Endodermal cell (in vitro differentiated cells): ENCODE measurements around the gene PHOSPHO1. TPM values are rescaled to one million over a fixed set of nuclear protein-coding genes. Genes with fewer than 3 reads are reported as not detected.
"Not testable (repeated sequence)": the region's sequence is repeated elsewhere in the genome, so short reads cannot be mapped to it uniquely, and the experiment has no call there.

ENCODE experiments used
- DNase-seq: peaks from one replicate; pipeline ENCODE4 v3.0.0-alpha.2; 2017
- H3K27ac ChIP-seq: 2 replicates; pipeline ENCODE4 v1.5.1; 2013; ENCODE audit warnings: mild to moderate bottlenecking, low read depth, low read length, moderate library complexity
- H3K27me3 ChIP-seq: 2 replicates; pipeline ENCODE4 v1.6.1; 2013; ENCODE audit warnings: mild to moderate bottlenecking, low read length, moderate library complexity; ENCODE audit not compliant: insufficient read depth, control insufficient read depth, poor library complexity, severe bottlenecking
- H3K36me3 ChIP-seq: 2 replicates; pipeline ENCODE4 v1.7.0; 2013; ENCODE audit warnings: mild to moderate bottlenecking, low read length, moderate library complexity; ENCODE audit not compliant: control insufficient read depth, insufficient read depth
- H3K4me1 ChIP-seq: one replicate; pipeline ENCODE4 v1.7.0; 2013; ENCODE audit warnings: low read length; ENCODE audit not compliant: control insufficient read depth, insufficient read depth
- H3K4me3 ChIP-seq: 2 replicates; pipeline ENCODE4 v1.5.1; 2013; ENCODE audit warnings: mild to moderate bottlenecking, low read length, moderate library complexity
- H3K9ac ChIP-seq: 2 replicates; pipeline ENCODE4 v1.6.1; 2013; ENCODE audit warnings: mild to moderate bottlenecking, low read length, moderate library complexity; ENCODE audit not compliant: poor library complexity, severe bottlenecking; ENCODE audit errors: extremely low read depth
- H3K9me3 ChIP-seq: 2 replicates; pipeline ENCODE4 v1.6.1; 2013; ENCODE audit warnings: mild to moderate bottlenecking, low read length, moderate library complexity; ENCODE audit not compliant: control insufficient read depth
- H3K27ac Mint-ChIP-seq: 2 replicates; pipeline ENCODE4 v1.8.0; 2020; ENCODE audit warnings: mixed read lengths
- H3K27me3 Mint-ChIP-seq: 2 replicates; pipeline ENCODE4 v1.8.0; 2021; ENCODE audit warnings: mild to moderate bottlenecking, mixed read lengths; ENCODE audit not compliant: insufficient read depth
- H3K36me3 Mint-ChIP-seq: 2 replicates; pipeline ENCODE4 v1.8.0; 2020; ENCODE audit warnings: low read depth, mixed read lengths
- H3K4me1 Mint-ChIP-seq: 2 replicates; pipeline ENCODE4 v1.8.0; 2020; ENCODE audit warnings: mixed read lengths
- H3K4me3 Mint-ChIP-seq: 2 replicates; pipeline ENCODE4 v1.8.0; 2020; ENCODE audit warnings: mild to moderate bottlenecking, moderate library complexity, mixed read lengths
- H3K9me3 Mint-ChIP-seq: 2 replicates; pipeline ENCODE4 v1.8.0; 2020; ENCODE audit warnings: mild to moderate bottlenecking, mixed read lengths
- WGBS, 2 experiments: methylation state at CpG; one replicate each; pipeline versions ENCODE4 v1.1.5 to v1.1.7; 2013; ENCODE audit warnings: missing lambda C conversion rate in 2 of 2, mixed read lengths in 1 of 2; ENCODE audit not compliant: insufficient coverage in 1 of 2, insufficient read length in 1 of 2; 5-methylcytosine and 5-hydroxymethylcytosine counted together
- long read RNA-seq, 4 experiments: library from polyadenylated mRNA in 2 of 4; library from RNA in 1 of 4; library from capped mRNA in 1 of 4; stranded (forward) in 3 of 4; unstranded in 1 of 4; transcript quantifications; one replicate each; pipeline ENCODE4 v2.0.0, GENCODE V29; 2020 to 2021; ENCODE audit warnings: inconsistent platforms in 1 of 4
- polyA plus RNA-seq, 2 experiments: library from polyadenylated mRNA; stranded (reverse); fragments of 50-300 nt; gene quantifications; one replicate each; pipeline ENCODE4 v1.2.3, GENCODE V29; 2013
- total RNA-seq, 2 donors: library from RNA; stranded (reverse); fragmentation: NEBNext Ultra II Directional in 1 of 2; extraction: Animal tissue kit (Norgen Biotek cat#: 25700) in 1 of 2; gene quantifications; 2 replicates in 1 of 2; 3 replicates in 1 of 2; pipeline ENCODE4 v1.2.1, GENCODE V29; 2021
- TF ChIP-seq, protein P1 (sequence below): fragments of 200-600 bp; sonication (generic); conservative IDR thresholded peaks from 2 replicates; pipeline ENCODE4 v1.5.0; 2021; ENCODE audit warnings: antibody characterized with exemption, mild to moderate bottlenecking

Gene PHOSPHO1, protein sequence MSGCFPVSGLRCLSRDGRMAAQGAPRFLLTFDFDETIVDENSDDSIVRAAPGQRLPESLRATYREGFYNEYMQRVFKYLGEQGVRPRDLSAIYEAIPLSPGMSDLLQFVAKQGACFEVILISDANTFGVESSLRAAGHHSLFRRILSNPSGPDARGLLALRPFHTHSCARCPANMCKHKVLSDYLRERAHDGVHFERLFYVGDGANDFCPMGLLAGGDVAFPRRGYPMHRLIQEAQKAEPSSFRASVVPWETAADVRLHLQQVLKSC
- total RNA-seq = 1 to 10 TPM in 1 of 2 donors, under 1 TPM in 1; 0.82 to 1.3 TPM
- 0.43 TPM for polyA plus RNA-seq (2013, experiment 1 of 2)
- polyA plus RNA-seq (2013, experiment 2 of 2) = 0.87 TPM
- long read RNA-seq, experiment 1 = 0 reads
- long read RNA-seq, experiment 2 = 0 reads
- long read RNA-seq, experiment 3, partial matches to known transcripts = 0 of 5 reads
- long read RNA-seq, experiment 3, other reads (novel, unspliced or antisense) = 0 of 5 reads
- long read RNA-seq, experiment 4 = 0 reads

DNA sequence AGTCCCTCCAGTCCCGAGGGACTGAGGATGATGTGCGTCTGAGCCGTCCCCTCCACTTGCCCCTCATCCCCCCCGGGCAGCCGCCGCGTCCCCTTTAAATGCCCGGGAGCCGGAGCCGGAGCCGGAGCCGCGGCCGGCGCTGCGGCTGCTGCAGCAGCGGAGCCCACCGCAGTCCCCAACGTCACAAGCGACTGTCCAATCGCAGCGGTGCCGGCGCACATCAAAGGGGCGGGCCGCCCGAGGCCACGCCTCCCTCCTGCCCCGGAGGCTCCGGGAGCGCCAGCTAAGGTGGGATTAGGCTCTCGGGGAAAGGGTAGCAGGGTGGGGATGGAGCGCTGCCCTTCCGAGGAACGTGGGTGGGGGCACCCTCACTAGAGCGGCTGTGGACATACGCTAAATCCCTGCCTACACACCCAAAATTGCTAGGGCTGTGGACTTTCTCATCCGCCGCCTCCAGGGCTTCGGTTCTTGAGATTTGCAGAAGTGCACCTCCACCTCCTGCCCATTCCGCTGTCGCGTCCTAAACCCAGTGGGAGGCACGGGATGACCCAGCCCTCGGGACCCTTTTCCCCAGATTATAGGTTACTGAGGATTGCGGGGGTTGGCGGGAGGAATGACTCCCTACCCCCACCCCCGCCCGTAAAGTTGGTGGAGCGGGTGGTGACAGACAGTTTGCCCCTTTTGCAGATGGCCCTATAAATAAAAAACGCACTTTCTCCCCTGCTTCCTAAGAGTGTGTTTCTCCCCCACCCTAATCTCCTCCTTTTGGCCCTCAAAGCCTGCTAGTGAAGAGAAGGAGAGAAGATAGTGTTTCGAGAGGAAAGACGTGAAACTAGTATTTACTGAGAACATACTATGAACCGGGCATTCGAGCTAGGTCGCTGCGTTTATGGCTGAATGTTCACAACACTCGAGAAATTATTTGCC lies at the start of gene PHOSPHO1:
TSS of gene PHOSPHO1 (minus strand) at position 152 of the 927 bp plus-strand sequence. CDS start 4,096 bp downstream, outside the sequence.
- no peak within 1 kb of the TSS for H3K27ac ChIP-seq
- H3K27me3 ChIP-seq = peaks cover 26% of the 10 kb centered on the region
- peak; percentile 99 for DNase-seq
- Mint-ChIP-seq H3K4me1 (peaks cover 18% of the 10 kb centered on the region), H3K27ac (no peak within 1 kb of the TSS), H3K9me3 (no peaks in the 10 kb centered on the region), H3K36me3 (no peaks in the 10 kb centered on the region), H3K27me3 (peaks cover 61% of the 10 kb centered on the region), H3K4me3 (peak within 1 kb of the TSS; percentile 61)
- H3K4me3 ChIP-seq = peak within 1 kb of the TSS; percentile 93
- 6 to 11% methylated on average over 21 to 53 of the region's 58 CpGs for WGBS, 2 experiments
- peaks cover 5% of the 10 kb centered on the region for H3K4me1 ChIP-seq
- H3K36me3 ChIP-seq = no peaks in the 10 kb centered on the region
- no peaks in the 10 kb centered on the region for H3K9me3 ChIP-seq
- TF ChIP-seq, protein P1, sequence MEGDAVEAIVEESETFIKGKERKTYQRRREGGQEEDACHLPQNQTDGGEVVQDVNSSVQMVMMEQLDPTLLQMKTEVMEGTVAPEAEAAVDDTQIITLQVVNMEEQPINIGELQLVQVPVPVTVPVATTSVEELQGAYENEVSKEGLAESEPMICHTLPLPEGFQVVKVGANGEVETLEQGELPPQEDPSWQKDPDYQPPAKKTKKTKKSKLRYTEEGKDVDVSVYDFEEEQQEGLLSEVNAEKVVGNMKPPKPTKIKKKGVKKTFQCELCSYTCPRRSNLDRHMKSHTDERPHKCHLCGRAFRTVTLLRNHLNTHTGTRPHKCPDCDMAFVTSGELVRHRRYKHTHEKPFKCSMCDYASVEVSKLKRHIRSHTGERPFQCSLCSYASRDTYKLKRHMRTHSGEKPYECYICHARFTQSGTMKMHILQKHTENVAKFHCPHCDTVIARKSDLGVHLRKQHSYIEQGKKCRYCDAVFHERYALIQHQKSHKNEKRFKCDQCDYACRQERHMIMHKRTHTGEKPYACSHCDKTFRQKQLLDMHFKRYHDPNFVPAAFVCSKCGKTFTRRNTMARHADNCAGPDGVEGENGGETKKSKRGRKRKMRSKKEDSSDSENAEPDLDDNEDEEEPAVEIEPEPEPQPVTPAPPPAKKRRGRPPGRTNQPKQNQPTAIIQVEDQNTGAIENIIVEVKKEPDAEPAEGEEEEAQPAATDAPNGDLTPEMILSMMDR = no peak
- H3K9ac ChIP-seq = peak within 1 kb of the TSS; percentile 51

DNA sequence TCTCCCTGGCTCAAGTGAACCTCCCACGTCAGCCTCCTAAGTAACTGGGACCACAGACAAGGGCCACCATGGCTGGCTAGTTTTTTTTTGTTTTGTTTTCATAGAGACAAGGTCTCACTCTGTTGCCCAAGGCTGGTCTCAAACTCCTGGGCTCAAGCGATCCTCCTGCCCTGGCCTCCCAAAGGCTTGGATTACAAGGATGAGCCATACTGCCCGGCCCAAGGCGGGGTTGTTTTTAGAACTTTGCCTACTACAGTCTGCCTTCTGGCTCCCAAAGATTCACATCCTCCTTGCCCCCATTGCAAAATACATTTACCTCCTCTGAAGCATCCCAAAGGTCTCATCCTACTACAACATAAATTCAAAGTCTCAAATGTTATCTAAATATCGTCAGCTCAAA lies 49.5 kb upstream of the PHOSPHO1 start:
- Mint-ChIP-seq H3K9me3 (no peaks in the 10 kb centered on the region), H3K27ac (no peak overlapping the region), H3K36me3 (no peaks in the 10 kb centered on the region), H3K4me3 (no peak overlapping the region), H3K4me1 (peaks cover 5% of the 10 kb centered on the region), H3K27me3 (no peaks in the 10 kb centered on the region)
- peak; percentile 12 for DNase-seq
- no peak overlapping the region for H3K4me3 ChIP-seq
- TF ChIP-seq, protein P1 = no peak
- no peak overlapping the region for H3K9ac ChIP-seq
- H3K36me3 ChIP-seq = no peaks in the 10 kb centered on the region
- H3K9me3 ChIP-seq = no peaks in the 10 kb centered on the region
- no peaks in the 10 kb centered on the region for H3K4me1 ChIP-seq
- no peak overlapping the region for H3K27ac ChIP-seq
- H3K27me3 ChIP-seq = no peaks in the 10 kb centered on the region
- WGBS, 2 experiments = 88 to 94% methylated on average over 3 to 5 of the region's 5 CpGs

DNA sequence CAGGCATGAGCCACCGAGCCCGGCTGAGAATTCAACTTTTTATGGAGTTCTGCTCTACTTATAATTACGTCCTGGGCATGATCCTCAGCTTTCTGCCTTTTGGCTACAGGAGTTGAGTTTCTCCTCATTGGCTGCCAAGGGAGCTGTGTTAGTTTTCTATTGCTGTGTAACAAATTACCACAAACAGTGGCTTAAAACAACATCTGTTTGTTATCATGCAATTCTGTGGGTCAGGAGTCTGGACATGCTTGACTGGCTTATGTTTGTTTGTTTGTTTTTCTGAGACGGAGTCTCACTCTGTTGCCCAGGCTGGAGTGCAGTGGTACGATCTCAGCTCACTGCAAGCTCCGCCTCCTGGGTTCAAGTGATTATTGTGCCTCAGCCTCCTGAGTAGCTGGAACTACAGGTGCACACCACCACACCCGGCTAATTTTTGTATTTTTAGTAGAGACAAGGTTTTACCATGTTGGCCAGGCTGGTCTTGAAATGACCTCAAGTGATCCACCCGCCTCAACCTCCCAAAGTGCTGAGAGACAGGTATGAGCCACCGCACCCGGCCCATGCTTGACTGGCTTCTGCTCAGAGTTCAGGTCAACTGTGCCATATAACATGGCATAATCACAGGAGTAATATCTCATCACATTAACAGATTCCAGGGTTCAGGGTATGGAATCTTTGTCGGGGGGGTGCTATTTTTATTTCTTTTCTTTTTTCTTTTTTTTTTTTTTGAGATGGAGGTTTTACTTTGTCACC lies 48.9 kb upstream of the PHOSPHO1 start:
- not testable (repeated sequence) for H3K27ac ChIP-seq, H3K9me3 Mint-ChIP-seq, H3K27me3 ChIP-seq, H3K36me3 Mint-ChIP-seq, H3K27ac Mint-ChIP-seq, H3K27me3 Mint-ChIP-seq, H3K4me3 ChIP-seq, H3K4me1 ChIP-seq, H3K9me3 ChIP-seq, H3K4me3 Mint-ChIP-seq, H3K4me1 Mint-ChIP-seq, H3K36me3 ChIP-seq, H3K9ac ChIP-seq
- WGBS, 2 experiments = 90 to 94% methylated on average over 10 to 11 of the region's 11 CpGs
- peak; percentile 13 for DNase-seq
